PC-9 (cell line): ENCODE data around the gene FILIP1.

ENCODE experiments used
- EZH2 ChIP-seq: fragments of 200-600 bp; sonication (generic); IDR thresholded peaks from 2 replicates; pipeline ENCODE4 v1.8.0; 2017; ENCODE audit warnings: antibody characterized with exemption, low read depth
- TF ChIP-seq, protein P1 (sequence below): fragments of 200-600 bp; sonication (generic); conservative IDR thresholded peaks from 2 replicates; pipeline ENCODE4 v1.6.1; 2017; ENCODE audit warnings: mixed run types, antibody characterized with exemption, mild to moderate bottlenecking, moderate library complexity

DNA sequence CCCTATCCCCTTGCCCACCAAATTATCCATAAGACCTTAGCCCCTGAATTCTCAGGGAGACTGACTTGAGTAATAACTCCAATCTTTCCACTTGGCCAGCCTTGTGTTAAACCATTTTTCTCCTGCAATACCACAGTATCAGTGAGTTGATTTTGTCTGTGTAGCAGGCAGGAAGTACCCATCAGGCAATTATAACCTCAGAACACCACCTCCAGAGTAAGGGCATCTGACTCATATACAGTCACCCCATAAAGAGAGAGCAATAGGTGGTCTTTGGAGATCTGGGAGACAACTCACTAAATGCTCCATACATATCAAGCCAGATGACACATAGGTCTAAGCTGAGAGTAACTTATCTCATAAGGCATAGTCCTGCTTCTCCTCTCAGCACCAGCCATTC, 83.7 kb downstream of the FILIP1 start:
- TF ChIP-seq, protein P1, sequence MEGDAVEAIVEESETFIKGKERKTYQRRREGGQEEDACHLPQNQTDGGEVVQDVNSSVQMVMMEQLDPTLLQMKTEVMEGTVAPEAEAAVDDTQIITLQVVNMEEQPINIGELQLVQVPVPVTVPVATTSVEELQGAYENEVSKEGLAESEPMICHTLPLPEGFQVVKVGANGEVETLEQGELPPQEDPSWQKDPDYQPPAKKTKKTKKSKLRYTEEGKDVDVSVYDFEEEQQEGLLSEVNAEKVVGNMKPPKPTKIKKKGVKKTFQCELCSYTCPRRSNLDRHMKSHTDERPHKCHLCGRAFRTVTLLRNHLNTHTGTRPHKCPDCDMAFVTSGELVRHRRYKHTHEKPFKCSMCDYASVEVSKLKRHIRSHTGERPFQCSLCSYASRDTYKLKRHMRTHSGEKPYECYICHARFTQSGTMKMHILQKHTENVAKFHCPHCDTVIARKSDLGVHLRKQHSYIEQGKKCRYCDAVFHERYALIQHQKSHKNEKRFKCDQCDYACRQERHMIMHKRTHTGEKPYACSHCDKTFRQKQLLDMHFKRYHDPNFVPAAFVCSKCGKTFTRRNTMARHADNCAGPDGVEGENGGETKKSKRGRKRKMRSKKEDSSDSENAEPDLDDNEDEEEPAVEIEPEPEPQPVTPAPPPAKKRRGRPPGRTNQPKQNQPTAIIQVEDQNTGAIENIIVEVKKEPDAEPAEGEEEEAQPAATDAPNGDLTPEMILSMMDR: no peak
- TF ChIP-seq EZH2: no peak
